CD4-positive, alpha-beta T cell treated with Interleukin-1 beta for 1 hour (primary cell): ENCODE measurements around the gene ETV4.
A peak's percentile ranks its signal among the peaks of the same experiment; 100 is the strongest.
"Not testable (repeated sequence)": the region's sequence is repeated elsewhere in the genome, so short reads cannot be mapped to it uniquely, and the experiment has no call there.

Source experiments
- DNase-seq, 2 donors: peaks; one replicate each; pipeline ENCODE4 v3.0.0-alpha.2; 2020 to 2022

The ETV4 gene

DNA sequence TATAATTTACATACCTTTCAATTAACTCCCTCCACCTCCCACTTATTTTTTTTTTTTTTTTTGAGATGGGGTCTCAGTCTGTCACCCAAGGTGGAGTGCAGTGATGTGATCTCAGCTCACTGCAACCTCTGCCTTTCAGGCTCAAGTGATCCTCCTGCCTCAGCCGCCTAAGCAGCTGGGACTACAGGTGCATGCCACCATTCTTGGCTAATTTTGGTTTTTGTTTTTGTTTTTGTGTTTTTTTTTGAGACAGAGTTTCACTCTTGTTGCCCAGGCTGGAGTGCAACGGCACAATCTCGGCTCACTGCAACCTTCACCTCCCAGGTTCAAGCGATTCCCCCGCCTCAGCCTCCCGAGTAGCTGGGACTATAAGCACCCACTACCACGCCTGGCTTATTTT is 36.7 kb downstream of the ETV4 start:
- not testable (repeated sequence) for DNase-seq

DNA sequence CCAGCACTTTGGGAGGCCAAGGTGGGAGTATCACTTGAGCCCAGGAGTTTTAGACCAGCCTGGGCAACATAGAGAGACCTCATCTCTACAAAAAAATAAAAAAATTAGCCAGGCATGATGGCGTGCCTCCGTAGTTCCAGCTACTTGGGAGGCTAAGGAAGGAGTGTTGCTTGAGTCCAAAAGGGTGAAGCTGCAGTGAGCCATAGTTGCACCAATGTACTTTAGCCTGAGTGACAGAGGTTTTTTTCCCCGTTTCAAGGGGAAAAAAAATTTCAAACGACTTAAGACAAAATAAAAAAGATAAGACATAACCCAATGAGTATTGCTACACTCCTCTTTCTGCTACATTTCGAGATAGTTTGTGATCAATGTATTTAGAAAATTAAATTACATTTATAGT is 55.5 kb downstream of the ETV4 start:
- DNase-seq, result no peak

DNA sequence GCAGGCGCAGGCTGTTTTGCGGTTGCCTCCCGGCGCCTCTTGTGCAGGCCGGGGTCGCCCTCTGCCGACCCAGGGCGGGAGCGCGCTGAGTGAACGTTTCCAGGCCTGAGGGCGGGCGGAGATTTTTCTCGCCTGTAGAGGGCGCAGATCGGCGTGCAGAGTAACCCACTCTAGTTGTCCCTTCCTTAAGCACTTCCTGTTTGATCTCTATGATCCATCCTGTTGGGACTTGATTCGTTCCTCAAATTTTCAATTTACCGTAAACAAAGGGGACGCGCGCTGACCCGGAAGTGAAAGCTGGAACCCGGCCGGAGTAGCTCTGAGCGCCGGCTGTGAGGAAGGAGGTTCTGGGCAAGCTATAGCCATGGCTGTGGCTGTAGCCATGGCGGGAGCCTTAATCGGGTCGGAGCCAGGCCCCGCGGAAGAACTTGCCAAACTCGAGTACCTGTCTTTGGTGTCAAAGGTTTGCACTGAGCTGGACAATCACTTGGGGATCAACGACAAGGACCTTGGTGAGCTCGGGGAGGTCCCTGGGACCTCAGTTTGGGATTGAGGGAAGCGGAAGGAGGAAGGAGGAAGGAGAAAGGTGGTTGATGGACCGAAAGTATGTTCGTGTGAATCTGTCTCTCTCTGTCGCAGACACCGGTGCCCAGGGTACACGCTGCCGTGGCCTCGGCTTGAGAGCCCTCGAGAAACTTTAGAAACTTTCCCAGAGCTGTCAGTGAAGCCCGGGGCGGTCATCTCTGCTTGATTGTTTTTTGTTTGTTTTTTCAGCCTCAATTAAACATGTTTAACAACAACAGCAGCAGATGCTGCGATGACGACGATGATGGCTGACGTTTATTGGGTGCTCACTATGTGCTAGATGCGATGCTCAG is 62.2 kb downstream of the ETV4 start, which contains the start of gene DHX8:
Gene DHX8 (plus strand): TSS at position 302 of the 878 bp plus-strand sequence. CDS start 63 bp downstream, at position 365.
- peak; percentile 97 to 99 for DNase-seq

DNA sequence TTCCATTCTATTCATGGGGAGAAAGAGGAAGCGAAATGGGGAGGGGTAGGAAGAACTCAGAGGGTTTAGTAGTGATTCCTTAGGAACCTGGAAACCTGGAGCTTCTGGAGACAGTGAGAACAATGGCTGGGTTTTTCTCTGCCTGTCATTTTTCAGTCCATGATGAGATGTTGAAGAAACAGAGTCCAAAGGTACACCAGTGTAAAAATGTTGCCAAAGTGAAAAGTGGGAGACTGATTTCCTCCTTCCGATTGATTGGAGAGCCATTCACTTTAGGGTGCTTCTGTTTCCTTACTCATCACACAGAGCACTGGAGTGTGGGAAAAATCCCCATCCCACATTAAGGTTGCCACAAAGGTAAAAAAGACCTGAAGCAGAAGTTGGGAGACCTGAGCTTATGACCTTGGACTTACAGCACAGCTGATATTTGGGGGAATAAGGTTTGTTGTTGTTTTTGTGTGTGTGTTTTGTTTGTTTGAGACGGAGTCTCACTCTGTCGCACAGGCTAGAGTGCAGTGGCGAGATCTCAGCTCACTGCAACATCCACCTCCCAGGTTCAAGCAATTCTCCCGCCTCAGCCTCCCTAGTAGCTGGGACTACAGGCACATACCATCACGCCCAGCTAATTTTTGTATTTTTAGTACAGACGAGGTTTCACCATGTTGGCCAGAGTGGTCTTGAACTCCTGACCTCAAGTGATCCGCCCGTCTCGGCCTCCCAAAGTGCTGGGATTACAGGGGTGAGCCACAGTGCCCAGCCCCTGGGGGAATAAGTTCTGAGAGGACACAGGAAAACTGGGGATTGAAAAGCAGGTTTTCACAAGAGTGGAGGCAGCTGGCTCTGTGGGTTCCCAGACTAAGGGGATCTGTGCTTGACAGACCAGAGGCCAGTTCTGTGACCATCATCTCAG is 63.8 kb downstream of the ETV4 start:
- no peak for DNase-seq

DNA sequence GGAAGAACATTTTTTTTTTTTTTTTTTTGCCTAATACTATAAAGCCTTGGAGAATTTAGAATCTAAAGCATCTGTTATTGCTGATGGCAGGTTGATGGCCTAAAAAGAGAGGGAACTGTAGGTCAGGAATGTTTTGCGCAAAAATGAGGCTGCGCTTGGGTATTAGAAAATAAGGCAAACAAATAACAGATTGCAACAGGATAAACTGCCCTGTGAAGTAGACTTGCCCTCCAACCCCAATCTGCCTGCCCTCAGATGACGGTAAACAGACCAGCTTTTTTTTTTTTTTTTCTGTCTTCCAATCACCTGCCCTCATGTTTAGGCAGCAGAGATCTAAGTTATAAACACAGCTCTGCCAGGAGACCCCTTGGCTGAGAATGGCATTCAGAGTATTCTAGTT is 66.2 kb downstream of the ETV4 start:
- DNase-seq, result no peak
